ENCODE measurements around the gene RAB39A. TPM values are rescaled to one million over a fixed set of nuclear protein-coding genes. Genes with fewer than 3 reads are reported as not detected.
"Not testable (repeated sequence)": the region's sequence is repeated elsewhere in the genome, so short reads cannot be mapped to it uniquely, and the experiment has no call there.

The RAB39A gene
- total RNA-seq, 3 donors from 2014 or later, result 1.4 to 1.8 (median 1.5) TPM

DNA sequence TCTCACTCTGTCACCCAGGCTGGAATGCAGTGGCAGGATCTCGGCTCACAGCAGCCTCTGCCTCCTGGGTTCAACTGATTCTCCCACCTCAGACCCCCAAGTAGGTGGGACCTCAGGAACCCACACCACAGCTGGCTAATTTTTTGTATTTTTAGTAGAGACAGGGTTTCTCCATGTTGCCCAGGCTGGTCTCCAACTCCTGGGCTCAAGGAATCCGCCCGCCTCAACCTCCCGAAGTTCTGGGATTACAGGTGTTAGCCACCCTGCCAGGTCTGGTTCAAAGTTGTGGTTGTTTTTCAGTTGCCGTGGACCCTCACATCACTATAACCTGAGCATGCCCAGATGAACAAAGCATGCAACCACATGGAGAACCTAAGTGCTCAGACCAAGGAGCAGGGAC is 13.0 kb upstream of the RAB39A start:
- no peak for DNase-seq
- ATAC-seq, result no peak
- Histone ChIP-seq H3K36me3 (ENCODE audit: low read depth) (no peaks in the 10 kb centered on the region), H3K4me1 (ENCODE audit: low read depth) (no peaks in the 10 kb centered on the region), H3K9me3 (no peaks in the 10 kb centered on the region), H3K4me3 (no peak overlapping the region)
- intact Hi-C loops (cut with DNase I, micrococcal nuclease), result no loop called here
- TF ChIP-seq CTCF (IDR thresholded peaks at IDR 0.05), result no peak

DNA sequence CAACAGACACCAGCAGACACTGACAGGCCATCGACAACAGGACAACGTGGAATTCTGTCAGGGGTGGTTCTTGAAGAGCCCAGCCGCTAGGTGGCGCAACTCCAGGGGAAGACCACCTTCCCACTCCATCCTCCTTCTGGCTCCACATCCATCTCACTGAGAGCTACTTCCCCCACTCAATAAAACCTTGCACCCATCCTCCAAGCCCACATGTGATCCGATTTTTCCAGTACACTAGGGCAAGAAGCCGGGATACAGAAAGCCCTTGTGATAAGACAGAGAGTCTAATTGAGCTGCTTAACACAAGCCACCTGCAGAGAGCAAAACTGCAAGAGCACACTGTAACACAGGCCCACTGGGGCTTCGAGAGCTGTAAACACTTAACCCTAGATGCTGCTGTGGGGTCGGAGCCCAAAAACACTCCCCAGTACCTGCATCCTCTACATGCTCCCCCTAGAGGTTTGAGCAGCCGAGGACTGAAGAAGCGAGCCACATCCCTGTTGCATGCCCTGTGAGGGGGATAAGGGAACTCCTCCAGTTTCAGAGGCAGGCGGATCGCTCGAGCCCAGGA is 11.5 kb upstream of the RAB39A start:
- Histone ChIP-seq H3K9me3 (no peaks in the 10 kb centered on the region), H3K4me1 (ENCODE audit: low read depth) (no peaks in the 10 kb centered on the region), H3K36me3 (ENCODE audit: low read depth) (no peaks in the 10 kb centered on the region), H3K4me3 (no peak overlapping the region)
- peak; percentile 54 for ATAC-seq
- intact Hi-C loops (cut with DNase I, micrococcal nuclease), result no loop called here
- TF ChIP-seq CTCF (IDR thresholded peaks at IDR 0.05), result peak; percentile 31
- peak in 2 of 3 donors; percentile 52 to 55 for DNase-seq

DNA sequence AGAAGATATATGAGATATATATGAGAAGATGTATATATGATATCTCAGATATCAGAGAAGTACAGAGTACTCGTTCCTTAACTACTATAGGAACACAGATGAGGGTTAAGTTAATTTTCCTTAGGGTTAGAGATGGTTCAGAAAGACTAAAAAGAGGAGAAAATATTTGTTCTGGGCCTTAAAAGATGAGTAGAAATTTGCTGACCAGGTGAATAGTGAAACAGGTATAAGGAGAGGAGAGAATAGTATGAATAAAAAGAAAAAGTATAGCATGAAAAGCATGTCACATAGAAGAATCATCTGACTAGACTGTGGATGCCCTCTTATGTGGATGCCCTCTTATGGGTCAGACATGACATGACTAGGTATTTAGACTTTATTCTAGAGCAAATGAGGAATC is 6.3 kb upstream of the RAB39A start:
- no peak for DNase-seq

DNA sequence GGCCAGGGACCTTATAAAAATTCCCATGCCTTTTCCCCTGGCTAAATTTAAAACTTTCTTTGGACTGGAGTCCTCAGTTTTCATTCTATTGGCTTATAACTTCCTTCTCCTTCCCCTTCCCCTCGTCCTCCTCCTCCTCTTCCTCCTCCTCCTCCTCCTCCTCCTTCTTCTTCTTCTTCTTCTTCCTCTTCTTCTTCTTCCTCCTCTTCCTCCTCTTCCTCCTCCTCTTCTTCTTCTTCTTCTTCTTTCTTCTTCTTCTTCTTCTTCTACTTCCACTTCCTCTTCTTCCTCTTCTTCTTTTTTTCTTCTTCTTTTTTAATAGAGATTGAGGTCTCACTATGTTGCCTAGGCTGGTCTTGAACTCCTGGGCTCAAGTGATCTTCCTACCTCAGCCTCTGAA is 4.7 kb upstream of the RAB39A start:
- H3K36me3 ChIP-seq (ENCODE audit: low read depth); intact Hi-C loops (cut with DNase I, micrococcal nuclease); H3K9me3 ChIP-seq; H3K4me3 ChIP-seq; DNase-seq; H3K4me1 ChIP-seq (ENCODE audit: low read depth); ATAC-seq: not testable (repeated sequence)

More for the DNA sequence above, 6.3 kb upstream of the RAB39A start:
- H3K36me3 ChIP-seq (ENCODE audit: low read depth), result no peaks in the 10 kb centered on the region
- intact Hi-C loops (cut with DNase I, micrococcal nuclease), result no loop called here
- no peak for ATAC-seq
- no peaks in the 10 kb centered on the region for H3K4me1 ChIP-seq (ENCODE audit: low read depth)
- H3K4me3 ChIP-seq, result no peak overlapping the region
- no peaks in the 10 kb centered on the region for H3K9me3 ChIP-seq
- no peak for TF ChIP-seq CTCF (IDR thresholded peaks at IDR 0.05)

DNA sequence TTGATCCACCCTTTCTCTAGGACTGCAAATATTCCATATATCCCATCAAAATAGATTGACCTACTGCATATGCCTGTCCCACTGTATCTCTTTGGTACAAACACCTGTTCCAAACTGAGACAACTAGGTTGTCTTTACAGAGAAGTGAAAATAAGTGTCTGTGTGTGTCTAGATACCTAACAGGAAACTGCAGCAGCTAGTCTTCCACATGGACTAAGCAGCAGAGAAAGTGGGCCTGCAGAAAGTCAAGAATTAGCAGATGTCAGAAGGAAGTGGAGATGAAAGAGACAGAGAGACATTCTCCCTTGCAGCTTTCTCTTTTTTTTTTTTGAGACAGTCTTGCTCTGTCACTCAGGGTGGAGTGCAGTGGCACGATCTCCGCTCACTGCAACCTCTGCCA is 3.9 kb upstream of the RAB39A start:
- no peak for TF ChIP-seq CTCF (IDR thresholded peaks at IDR 0.05)
- DNase-seq, result no peak
- intact Hi-C loops (cut with DNase I, micrococcal nuclease), result no loop called here
- no peak overlapping the region for H3K4me3 ChIP-seq
- no peaks in the 10 kb centered on the region for H3K9me3 ChIP-seq
- H3K4me1 ChIP-seq (ENCODE audit: low read depth), result peaks cover 10% of the 10 kb centered on the region
- no peaks in the 10 kb centered on the region for H3K36me3 ChIP-seq (ENCODE audit: low read depth)
- ATAC-seq, result no peak

DNA sequence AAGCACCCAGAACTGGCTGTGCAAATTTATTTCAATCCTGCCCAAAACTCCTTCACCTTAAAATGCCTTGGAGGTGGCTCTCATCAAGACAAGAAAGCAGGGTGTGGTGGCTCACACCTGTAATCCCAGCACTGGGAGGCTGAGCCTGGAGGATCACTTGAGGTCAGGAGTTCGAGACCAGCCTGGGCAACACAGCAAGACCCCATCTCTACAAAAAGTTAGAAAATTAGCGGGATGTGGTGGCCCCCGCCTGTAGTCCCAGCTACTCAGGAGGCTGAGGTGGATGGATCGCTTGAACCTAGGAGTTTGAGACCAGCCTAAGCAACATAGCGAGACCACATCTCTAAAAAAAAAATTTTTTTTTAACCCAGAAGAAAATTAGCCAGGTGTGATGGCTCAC is 689 bp upstream of the RAB39A start:
- Histone ChIP-seq H3K4me3 (no peak overlapping the region), H3K36me3 (ENCODE audit: low read depth) (no peaks in the 10 kb centered on the region), H3K9me3 (no peaks in the 10 kb centered on the region), H3K4me1 (ENCODE audit: low read depth) (peaks cover 10% of the 10 kb centered on the region)
- TF ChIP-seq CTCF (IDR thresholded peaks at IDR 0.05), result no peak
- ATAC-seq (no peak), DNase-seq (no peak)
- intact Hi-C loops (cut with DNase I, micrococcal nuclease), result no loop called here
